ENCODE measurements around the gene GOLT1B. TPM values are rescaled to one million over a fixed set of nuclear protein-coding genes. Genes with fewer than 3 reads are reported as not detected.

Gene GOLT1B
- total and polyA plus RNA-seq, 5 donors: 16.8 to 27.9 (median 19.5) TPM

- no peak overlapping the region for H3K4me3 ChIP-seq (ENCODE audit: low read length)
- H3K27ac ChIP-seq (ENCODE audit: low read length): no peak overlapping the region
- intact Hi-C loops (cut with DNase I): no loop called here
- H3K9me3 ChIP-seq (ENCODE audit: control insufficient read depth, low read length): no peaks in the 10 kb centered on the region
- no peaks in the 10 kb centered on the region for H3K27me3 ChIP-seq (ENCODE audit: control insufficient read depth, insufficient read depth)
- H3K4me1 ChIP-seq (ENCODE audit: control insufficient read depth, insufficient read depth, low read length): no peaks in the 10 kb centered on the region
- no peak for DNase-seq
- ATAC-seq: no peak
Measured at GRCh38 chr12:21543151-21543550, 41.6 kb downstream of the GOLT1B start.

- DNase-seq: no peak
- H3K4me3 ChIP-seq (ENCODE audit: low read length): no peak overlapping the region
- 90% methylated on average over 2 of the region's 2 CpGs for WGBS
- no peak for ATAC-seq
- no peaks in the 10 kb centered on the region for H3K9me3 ChIP-seq (ENCODE audit: control insufficient read depth, low read length)
- no peak overlapping the region for H3K27ac ChIP-seq (ENCODE audit: low read length)
- intact Hi-C loops (cut with DNase I): no loop called here
- H3K27me3 ChIP-seq (ENCODE audit: control insufficient read depth, insufficient read depth): no peaks in the 10 kb centered on the region
- H3K4me1 ChIP-seq (ENCODE audit: control insufficient read depth, insufficient read depth, low read length): no peaks in the 10 kb centered on the region
Measured at GRCh38 chr12:21545557-21545956, 44.0 kb downstream of the GOLT1B start.

- Histone ChIP-seq H3K27me3 (ENCODE audit: control insufficient read depth, insufficient read depth) (no peaks in the 10 kb centered on the region), H3K9me3 (ENCODE audit: control insufficient read depth, low read length) (no peaks in the 10 kb centered on the region), H3K27ac (ENCODE audit: low read length) (no peak overlapping the region), H3K4me3 (ENCODE audit: low read length) (no peak overlapping the region), H3K4me1 (ENCODE audit: control insufficient read depth, insufficient read depth, low read length) (no peaks in the 10 kb centered on the region)
- WGBS: 2% methylated on average over 1 of the region's 1 CpG
- intact Hi-C loops (cut with DNase I): no loop called here
- DNase-seq (no peak), ATAC-seq (no peak)
Measured at GRCh38 chr12:21546716-21547115, 45.1 kb downstream of the GOLT1B start.

GRCh38 chr12:21547437-21547836 is 45.8 kb downstream of the GOLT1B start:
- Histone ChIP-seq H3K27me3 (ENCODE audit: control insufficient read depth, insufficient read depth) (no peaks in the 10 kb centered on the region), H3K4me3 (ENCODE audit: low read length) (no peak overlapping the region), H3K9me3 (ENCODE audit: control insufficient read depth, low read length) (no peaks in the 10 kb centered on the region), H3K27ac (ENCODE audit: low read length) (no peak overlapping the region), H3K4me1 (ENCODE audit: control insufficient read depth, insufficient read depth, low read length) (no peaks in the 10 kb centered on the region)
- intact Hi-C loops (cut with DNase I): no loop called here
- DNase-seq (no peak), ATAC-seq (no peak)
- 80% methylated on average over 1 of the region's 1 CpG for WGBS

- ATAC-seq (peak; percentile 52 to 69), DNase-seq (peak in 2 of 3 donors; percentile 26 to 30)
- H3K9me3 ChIP-seq (ENCODE audit: control insufficient read depth, low read length): no peaks in the 10 kb centered on the region
- peak overlapping the region; percentile 52 for H3K27ac ChIP-seq (ENCODE audit: low read length)
- H3K27me3 ChIP-seq (ENCODE audit: control insufficient read depth, insufficient read depth): no peaks in the 10 kb centered on the region
- WGBS: 16% methylated on average over 4 of the region's 4 CpGs
- intact Hi-C loops (cut with DNase I): no loop called here
- H3K4me1 ChIP-seq (ENCODE audit: control insufficient read depth, insufficient read depth, low read length): no peaks in the 10 kb centered on the region
- H3K4me3 ChIP-seq (ENCODE audit: low read length): no peak overlapping the region
Measured at GRCh38 chr12:21551841-21552465, 50.4 kb downstream of the GOLT1B start.

GRCh38 chr12:21552635-21553328 is 51.2 kb downstream of the GOLT1B start:
- Histone ChIP-seq H3K27me3 (ENCODE audit: control insufficient read depth, insufficient read depth) (no peaks in the 10 kb centered on the region), H3K27ac (ENCODE audit: low read length) (no peak overlapping the region), H3K4me3 (ENCODE audit: low read length) (no peak overlapping the region), H3K9me3 (ENCODE audit: control insufficient read depth, low read length) (no peaks in the 10 kb centered on the region), H3K4me1 (ENCODE audit: control insufficient read depth, insufficient read depth, low read length) (no peaks in the 10 kb centered on the region)
- intact Hi-C loops (cut with DNase I): no loop called here
- WGBS: 67% methylated on average over 6 of the region's 6 CpGs
- no peak for ATAC-seq
- no peak for DNase-seq

- ATAC-seq (no peak), DNase-seq (no peak)
- Histone ChIP-seq H3K4me1 (ENCODE audit: control insufficient read depth, insufficient read depth, low read length) (no peaks in the 10 kb centered on the region), H3K27me3 (ENCODE audit: control insufficient read depth, insufficient read depth) (no peaks in the 10 kb centered on the region), H3K27ac (ENCODE audit: low read length) (no peak overlapping the region), H3K4me3 (ENCODE audit: low read length) (no peak overlapping the region), H3K9me3 (ENCODE audit: control insufficient read depth, low read length) (no peaks in the 10 kb centered on the region)
- intact Hi-C loops (cut with DNase I): no loop called here
Measured at GRCh38 chr12:21553329-21553675, 51.7 kb downstream of the GOLT1B start.

GRCh38 chr12:21558100-21558679 is 56.6 kb downstream of the GOLT1B start:
- Histone ChIP-seq H3K9me3 (ENCODE audit: control insufficient read depth, low read length) (no peaks in the 10 kb centered on the region), H3K4me1 (ENCODE audit: control insufficient read depth, insufficient read depth, low read length) (no peaks in the 10 kb centered on the region), H3K27ac (ENCODE audit: low read length) (no peak overlapping the region), H3K4me3 (ENCODE audit: low read length) (no peak overlapping the region), H3K27me3 (ENCODE audit: control insufficient read depth, insufficient read depth) (no peaks in the 10 kb centered on the region)
- 82% methylated on average over 9 of the region's 9 CpGs for WGBS
- ATAC-seq: no peak
- no peak for DNase-seq
- intact Hi-C loops (cut with DNase I): no loop called here

GRCh38 chr12:21559855-21560569 is 58.4 kb downstream of the GOLT1B start:
- ATAC-seq (no peak), DNase-seq (no peak)
- Histone ChIP-seq H3K4me1 (ENCODE audit: control insufficient read depth, insufficient read depth, low read length) (no peaks in the 10 kb centered on the region), H3K9me3 (ENCODE audit: control insufficient read depth, low read length) (no peaks in the 10 kb centered on the region), H3K4me3 (ENCODE audit: low read length) (no peak overlapping the region), H3K27ac (ENCODE audit: low read length) (no peak overlapping the region), H3K27me3 (ENCODE audit: control insufficient read depth, insufficient read depth) (no peaks in the 10 kb centered on the region)
- 54% methylated on average over 7 of the region's 7 CpGs for WGBS
- intact Hi-C loops (cut with DNase I): no loop called here

- H3K4me3 ChIP-seq (ENCODE audit: low read length): no peak overlapping the region
- H3K27me3 ChIP-seq (ENCODE audit: control insufficient read depth, insufficient read depth): no peaks in the 10 kb centered on the region
- H3K27ac ChIP-seq (ENCODE audit: low read length): no peak overlapping the region
- DNase-seq (no peak), ATAC-seq (no peak)
- H3K9me3 ChIP-seq (ENCODE audit: control insufficient read depth, low read length): no peaks in the 10 kb centered on the region
- WGBS: 30% methylated on average over 2 of the region's 2 CpGs
- intact Hi-C loops (cut with DNase I): no loop called here
- no peaks in the 10 kb centered on the region for H3K4me1 ChIP-seq (ENCODE audit: control insufficient read depth, insufficient read depth, low read length)
Measured at GRCh38 chr12:21561158-21561557, 59.6 kb downstream of the GOLT1B start.

GRCh38 chr12:21562859-21563258 is 61.3 kb downstream of the GOLT1B start:
- Histone ChIP-seq H3K27me3 (ENCODE audit: control insufficient read depth, insufficient read depth) (no peaks in the 10 kb centered on the region), H3K4me3 (ENCODE audit: low read length) (no peak overlapping the region), H3K4me1 (ENCODE audit: control insufficient read depth, insufficient read depth, low read length) (no peaks in the 10 kb centered on the region), H3K27ac (ENCODE audit: low read length) (no peak overlapping the region), H3K9me3 (ENCODE audit: control insufficient read depth, low read length) (no peaks in the 10 kb centered on the region)
- ATAC-seq (no peak), DNase-seq (no peak)
- intact Hi-C loops (cut with DNase I): no loop called here
- WGBS: 79% methylated on average over 2 of the region's 2 CpGs
